Measurements from ENCODE around the gene OR5B12.

OR5B12 gene

GRCh38 chr11:58442136-58442535, at the start of gene OR5B12:
Gene OR5B12 (minus strand): TSS chr11:58442236. CDS start chr11:58440151, 2,085 bp downstream.
- no peak for TF ChIP-seq CTCF (IDR thresholded peaks at IDR 0.05; ENCODE audit: low read depth, low read length, missing control alignments)
- no peak for DNase-seq (ENCODE audit: low read depth)
- no peak within 1 kb of the TSS for H3K4me3 ChIP-seq (ENCODE audit: low read depth, low read length)

GRCh38 chr11:58490827-58491226, 48.8 kb upstream of the OR5B12 start:
- no peak for DNase-seq (ENCODE audit: low read depth)
- no peak overlapping the region for H3K4me3 ChIP-seq (ENCODE audit: low read depth, low read length)
- TF ChIP-seq CTCF (IDR thresholded peaks at IDR 0.05; ENCODE audit: low read depth, low read length, missing control alignments): no peak

GRCh38 chr11:58487170-58487569, 45.1 kb upstream of the OR5B12 start:
- TF ChIP-seq CTCF (IDR thresholded peaks at IDR 0.05; ENCODE audit: low read depth, low read length, missing control alignments): no peak
- H3K4me3 ChIP-seq (ENCODE audit: low read depth, low read length): no peak overlapping the region
- DNase-seq (ENCODE audit: low read depth): no peak

- TF ChIP-seq CTCF (IDR thresholded peaks at IDR 0.05; ENCODE audit: low read depth, low read length, missing control alignments): no peak
- no peak overlapping the region for H3K4me3 ChIP-seq (ENCODE audit: low read depth, low read length)
- no peak for DNase-seq (ENCODE audit: low read depth)
Measured at GRCh38 chr11:58485961-58486360, 43.9 kb upstream of the OR5B12 start.

- TF ChIP-seq CTCF (IDR thresholded peaks at IDR 0.05; ENCODE audit: low read depth, low read length, missing control alignments): no peak
- no peak for DNase-seq (ENCODE audit: low read depth)
Measured at GRCh38 chr11:58471892-58472291, 29.9 kb upstream of the OR5B12 start.

GRCh38 chr11:58466293-58466692, 24.3 kb upstream of the OR5B12 start:
- H3K4me3 ChIP-seq (ENCODE audit: low read depth, low read length): no peak overlapping the region
- no peak for TF ChIP-seq CTCF (IDR thresholded peaks at IDR 0.05; ENCODE audit: low read depth, low read length, missing control alignments)
- no peak for DNase-seq (ENCODE audit: low read depth)

More at GRCh38 chr11:58471892-58472291, 29.9 kb upstream of the OR5B12 start:
- no peak overlapping the region for H3K4me3 ChIP-seq (ENCODE audit: low read depth, low read length)

GRCh38 chr11:58465690-58466089, 23.7 kb upstream of the OR5B12 start:
- no peak overlapping the region for H3K4me3 ChIP-seq (ENCODE audit: low read depth, low read length)
- no peak for DNase-seq (ENCODE audit: low read depth)
- no peak for TF ChIP-seq CTCF (IDR thresholded peaks at IDR 0.05; ENCODE audit: low read depth, low read length, missing control alignments)
